Testis (tissue), 3 donors: ENCODE data around the gene PACS1. TPM values are rescaled to one million over a fixed set of nuclear protein-coding genes. Genes with fewer than 3 reads are reported as not detected.
A peak's percentile ranks its signal among the peaks of the same experiment; 100 is the strongest.

Source experiments
- DNase-seq: peaks from one replicate; pipeline ENCODE4 v3.0.0-alpha.2; 2019
- H3K27ac ChIP-seq, 2 donors: fragments of 200-600 bp; sonication (generic); one replicate each; pipeline ENCODE4 v1.5.1; 2019
- H3K27me3 ChIP-seq: fragments of 200-600 bp; sonication (generic); one replicate; pipeline ENCODE4 v1.5.1; 2019
- H3K36me3 ChIP-seq: fragments of 200-600 bp; sonication (generic); one replicate; pipeline ENCODE4 v1.5.1; 2017; ENCODE audit warnings: low read depth; ENCODE audit errors: missing control alignments
- H3K4me1 ChIP-seq: fragments of 200-600 bp; sonication (generic); one replicate; pipeline ENCODE4 v1.5.1; 2019
- H3K4me3 ChIP-seq, 2 donors: fragments of 200-600 bp; sonication (generic); one replicate each; pipeline ENCODE4 v1.5.1; 2017 to 2019
- H3K9me3 ChIP-seq: fragments of 200-600 bp; sonication (generic); one replicate; pipeline ENCODE4 v1.5.1; 2017
- CTCF ChIP-seq, 3 experiments: fragments of 450-650 bp in 2 of 3; fragments of 200-600 bp in 1 of 3; sonication (generic) in 1 of 3; IDR thresholded peaks; one replicate each; pipeline ENCODE4 v1.5.1; 2016 to 2019; ENCODE audit warnings: antibody characterized with exemption in 3 of 3, mild to moderate bottlenecking in 2 of 3, moderate library complexity in 1 of 3
- POLR2A ChIP-seq: fragments of 450-650 bp; IDR thresholded peaks from one replicate; pipeline ENCODE4 v1.6.1; 2017; ENCODE audit warnings: antibody characterized with exemption, mild to moderate bottlenecking, moderate library complexity
- WGBS, 2 donors: methylation state at CpG; one replicate each; pipeline ENCODE4 v1.1.5; 2018; 5-methylcytosine and 5-hydroxymethylcytosine counted together
- intact Hi-C: fragments of 100-400 bp; cut with DNase I; formaldehyde crosslinking; loops from one replicate; pipeline ENCODE4 v1.15.1; 2023; ENCODE audit warnings: low total_unique reads
- polyA plus RNA-seq: library from polyadenylated mRNA; stranded (reverse); fragments of 350-450 nt; fragmentation: Illumina TruSeq; extraction: RNeasy Lipid Tissue Mini Kit (QIAGEN cat#74804); gene quantifications from one replicate; pipeline ENCODE4 v1.2.3, GENCODE V29; 2014; ENCODE audit warnings: low read depth, low replicate concordance; ENCODE audit not compliant: insufficient read depth
- total RNA-seq, 2 donors: library from RNA; depleted of rRNA; stranded (reverse); fragments of >200 nt; gene quantifications; one replicate each; pipeline ENCODE4 v1.2.3, GENCODE V29; 2016

The PACS1 gene
- total and polyA plus RNA-seq, 3 donors from 2014 or later, result 111 to 131 (median 130) TPM

DNA sequence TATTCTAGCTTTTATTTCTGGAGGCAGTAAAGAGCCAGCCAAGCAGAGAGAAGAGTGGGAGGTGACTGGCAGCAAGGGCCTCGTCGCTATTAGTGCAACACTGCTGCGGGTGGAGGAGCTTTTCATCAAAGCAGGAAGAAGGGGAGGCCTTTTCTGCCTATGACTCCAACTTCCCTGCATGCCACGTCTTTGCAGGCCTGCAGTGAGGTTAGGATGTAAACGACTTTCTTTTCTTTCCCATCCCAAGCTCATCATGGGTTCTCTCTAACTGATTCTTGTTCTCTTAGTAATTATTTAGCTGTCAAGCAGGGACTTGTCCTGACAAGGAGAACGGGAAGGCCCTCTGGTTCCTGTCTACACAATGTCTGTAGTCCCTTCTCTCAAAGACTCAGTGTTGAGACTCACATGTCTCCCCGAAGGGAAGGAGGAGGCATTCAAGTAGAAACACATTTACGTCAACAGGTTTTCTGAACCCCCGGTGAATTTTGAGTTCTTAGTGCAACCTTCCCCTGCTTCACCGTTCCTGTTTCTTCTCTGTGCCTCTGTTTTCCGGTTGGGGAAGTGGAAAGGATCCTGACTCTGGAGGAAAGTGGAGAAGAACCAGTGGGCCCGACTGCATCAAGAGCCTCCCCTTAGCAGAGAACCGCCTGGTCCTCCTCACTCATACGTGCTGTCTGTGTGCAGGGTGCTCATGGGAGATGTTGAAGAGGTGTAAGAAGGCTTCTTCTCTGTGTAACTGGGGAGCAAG is 56.9 kb downstream of the PACS1 start:
- Histone ChIP-seq H3K9me3 (no peaks in the 10 kb centered on the region), H3K27me3 (no peaks in the 10 kb centered on the region), H3K36me3 (no peaks in the 10 kb centered on the region), H3K4me1 (peaks cover 14% of the 10 kb centered on the region), H3K4me3 (no peak overlapping the region), H3K27ac (peak overlapping the region; percentile 44 to 67)
- WGBS, 2 donors, result 41 to 45% methylated on average over 14 of the region's 14 CpGs
- DNase-seq, result peak; percentile 86
- TF ChIP-seq CTCF (IDR thresholded peaks at IDR 0.05) (no peak), POLR2A (no peak)
- intact Hi-C loops, result no loop called here

DNA sequence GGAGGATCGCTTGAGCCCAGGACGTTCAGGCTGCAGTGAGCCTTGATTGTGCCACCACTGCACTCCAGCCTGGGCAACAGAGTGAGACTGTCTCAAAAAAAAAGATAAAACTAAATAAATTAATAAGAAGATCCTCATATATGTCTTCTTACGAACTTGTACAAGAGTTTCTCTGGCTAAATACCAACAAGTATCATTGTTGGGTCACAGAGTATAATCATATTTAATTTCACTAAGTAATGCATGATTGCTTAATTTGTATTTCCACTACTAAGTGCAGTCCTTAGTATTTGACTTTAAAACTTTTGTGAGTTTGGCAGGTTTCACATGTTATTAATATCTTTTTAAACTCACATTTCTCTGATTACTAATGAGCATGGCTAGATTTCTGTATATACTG is 60.9 kb downstream of the PACS1 start:
- H3K27ac ChIP-seq, result no peak overlapping the region
- H3K9me3 ChIP-seq, result no peaks in the 10 kb centered on the region
- no peak for TF ChIP-seq CTCF (IDR thresholded peaks at IDR 0.05)
- TF ChIP-seq POLR2A, result no peak
- 64 to 65% methylated on average over 3 of the region's 3 CpGs for WGBS, 2 donors
- no peaks in the 10 kb centered on the region for H3K27me3 ChIP-seq
- no peaks in the 10 kb centered on the region for H3K36me3 ChIP-seq
- intact Hi-C loops, result no loop called here
- no peak for DNase-seq
- peaks cover 14% of the 10 kb centered on the region for H3K4me1 ChIP-seq
- no peak overlapping the region for H3K4me3 ChIP-seq

- Histone ChIP-seq H3K27ac (no peak overlapping the region), H3K27me3 (no peaks in the 10 kb centered on the region), H3K9me3 (no peaks in the 10 kb centered on the region), H3K36me3 (no peaks in the 10 kb centered on the region), H3K4me3 (no peak overlapping the region), H3K4me1 (peaks cover 4% of the 10 kb centered on the region)
- intact Hi-C loops, result no loop called here
- TF ChIP-seq CTCF (IDR thresholded peaks at IDR 0.05), result no peak
- DNase-seq, result no peak
- 80 to 83% methylated on average over 7 of the region's 7 CpGs for WGBS, 2 donors
Observed at GRCh38 chr11:66131937-66132632, 62.0 kb downstream of the PACS1 start.

GRCh38 chr11:66133216-66133775 is 63.2 kb downstream of the PACS1 start:
- Histone ChIP-seq H3K9me3 (no peaks in the 10 kb centered on the region), H3K4me3 (no peak overlapping the region), H3K27me3 (no peaks in the 10 kb centered on the region), H3K27ac (no peak overlapping the region), H3K4me1 (no peaks in the 10 kb centered on the region), H3K36me3 (no peaks in the 10 kb centered on the region)
- intact Hi-C loops, result no loop called here
- TF ChIP-seq CTCF (IDR thresholded peaks at IDR 0.05) (no peak), POLR2A (no peak)
- 69 to 77% methylated on average over 6 of the region's 6 CpGs for WGBS, 2 donors
- DNase-seq, result no peak
